ENCODE measurements around the gene PTPA. TPM values are rescaled to one million over a fixed set of nuclear protein-coding genes. Genes with fewer than 3 reads are reported as not detected.

PTPA gene
- total and polyA plus RNA-seq, 10 of the 15 experiments (the other 5 are each of a cell fraction or from before 2014, with no cell fraction given) = 1.6 to 111 (median 55.1) TPM

DNA sequence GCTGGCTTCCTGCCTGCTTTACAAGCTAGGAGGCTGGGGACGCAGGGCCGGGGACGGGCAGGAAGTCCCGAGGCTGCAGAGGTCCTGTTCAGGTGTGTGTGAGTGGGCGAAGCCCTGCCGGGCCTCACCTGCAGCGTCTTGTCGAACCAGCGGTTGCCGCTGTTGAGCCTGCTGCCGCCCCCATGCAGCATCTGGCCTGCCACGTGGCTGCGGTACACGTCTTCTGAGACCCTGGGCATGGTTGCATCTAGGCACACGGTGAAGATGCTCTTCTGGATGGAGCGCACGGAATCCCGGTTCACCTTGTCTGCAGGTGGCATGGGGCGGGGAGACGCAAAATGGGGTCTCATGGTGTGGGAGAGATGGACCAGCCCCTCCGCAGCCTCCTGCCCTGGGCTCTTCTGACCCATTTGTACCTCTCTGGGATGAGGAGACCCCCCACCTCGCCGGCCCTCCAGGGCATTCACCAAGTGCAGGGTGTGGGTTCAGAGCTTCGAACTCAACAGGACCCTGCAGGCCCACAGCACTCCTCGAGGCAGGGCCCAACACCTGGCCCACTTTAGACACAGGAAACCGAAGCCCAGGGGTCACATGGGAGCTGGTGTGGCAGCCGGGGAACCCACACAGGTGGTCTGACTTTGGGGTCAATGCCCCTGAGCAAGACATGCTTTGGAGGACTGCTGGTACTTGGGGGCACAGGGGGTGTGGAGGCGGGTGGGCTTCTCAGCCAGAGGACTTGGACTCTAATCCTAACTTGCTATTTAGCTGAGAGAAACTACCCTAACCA, 10.6 kb upstream of the PTPA start:
- Histone ChIP-seq H3K4me2 (ENCODE audit: control insufficient read depth, insufficient read depth) (no peak overlapping the region), H3K4me1 (ENCODE audit: control insufficient read depth, insufficient read depth, low read length) (no peaks in the 10 kb centered on the region), H3K27me3 (replicated peaks in 1 of 2; ENCODE audit: control insufficient read depth in 2 of 2, insufficient read depth in 2 of 2, low read length in 1 of 2) (no peaks in the 10 kb centered on the region), H3K79me2 (ENCODE audit: control insufficient read depth, insufficient read depth, low read length) (no peaks in the 10 kb centered on the region), H3K4me3 (no peak overlapping the region), H3K36me3 (ENCODE audit: control insufficient read depth in 2 of 2, insufficient read depth in 2 of 2, low read length in 1 of 2) (no peaks in the 10 kb centered on the region), H4K20me1 (ENCODE audit: control insufficient read depth, insufficient read depth) (no peaks in the 10 kb centered on the region), H3K9ac (ENCODE audit: control insufficient read depth, insufficient read depth, low read length) (no peak overlapping the region), H3K27ac (ENCODE audit: control insufficient read depth, insufficient read depth) (no peak overlapping the region), H2AFZ (ENCODE audit: control insufficient read depth, low read depth, low read length) (no peak overlapping the region), H3K9me3 (replicated peaks; ENCODE audit: control insufficient read depth, insufficient read depth, low read length) (no peaks in the 10 kb centered on the region)
- TF ChIP-seq WRNIP1 (IDR thresholded peaks at IDR 0.05; ENCODE audit: borderline replicate concordance, low read depth, low read length) (no peak), PAX8 (IDR thresholded peaks at IDR 0.05) (no peak), RFX5 (IDR thresholded peaks at IDR 0.05; ENCODE audit: low read depth, low read length) (no peak), MEF2A (IDR thresholded peaks at IDR 0.05; ENCODE audit: insufficient read depth, low read depth, low read length) (no peak), MTA2 (IDR thresholded peaks at IDR 0.05; ENCODE audit: low read depth) (no peak), RB1 (IDR thresholded peaks at IDR 0.05; ENCODE audit: borderline replicate concordance) (no peak), BACH1 (IDR thresholded peaks at IDR 0.05; ENCODE audit: borderline replicate concordance) (no peak), SMAD5 (IDR thresholded peaks at IDR 0.05; ENCODE audit: low read depth) (no peak)
- TF ChIP-seq, protein P1, sequence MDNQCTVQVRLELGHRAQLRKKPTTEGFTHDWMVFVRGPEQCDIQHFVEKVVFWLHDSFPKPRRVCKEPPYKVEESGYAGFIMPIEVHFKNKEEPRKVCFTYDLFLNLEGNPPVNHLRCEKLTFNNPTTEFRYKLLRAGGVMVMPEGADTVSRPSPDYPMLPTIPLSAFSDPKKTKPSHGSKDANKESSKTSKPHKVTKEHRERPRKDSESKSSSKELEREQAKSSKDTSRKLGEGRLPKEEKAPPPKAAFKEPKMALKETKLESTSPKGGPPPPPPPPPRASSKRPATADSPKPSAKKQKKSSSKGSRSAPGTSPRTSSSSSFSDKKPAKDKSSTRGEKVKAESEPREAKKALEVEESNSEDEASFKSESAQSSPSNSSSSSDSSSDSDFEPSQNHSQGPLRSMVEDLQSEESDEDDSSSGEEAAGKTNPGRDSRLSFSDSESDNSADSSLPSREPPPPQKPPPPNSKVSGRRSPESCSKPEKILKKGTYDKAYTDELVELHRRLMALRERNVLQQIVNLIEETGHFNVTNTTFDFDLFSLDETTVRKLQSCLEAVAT (IDR thresholded peaks at IDR 0.05) = no peak
- TF ChIP-seq, protein P2, sequence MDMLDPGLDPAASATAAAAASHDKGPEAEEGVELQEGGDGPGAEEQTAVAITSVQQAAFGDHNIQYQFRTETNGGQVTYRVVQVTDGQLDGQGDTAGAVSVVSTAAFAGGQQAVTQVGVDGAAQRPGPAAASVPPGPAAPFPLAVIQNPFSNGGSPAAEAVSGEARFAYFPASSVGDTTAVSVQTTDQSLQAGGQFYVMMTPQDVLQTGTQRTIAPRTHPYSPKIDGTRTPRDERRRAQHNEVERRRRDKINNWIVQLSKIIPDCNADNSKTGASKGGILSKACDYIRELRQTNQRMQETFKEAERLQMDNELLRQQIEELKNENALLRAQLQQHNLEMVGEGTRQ (IDR thresholded peaks at IDR 0.05; ENCODE audit: borderline replicate concordance, low read depth, low read length) = no peak
- TF ChIP-seq, protein P3, sequence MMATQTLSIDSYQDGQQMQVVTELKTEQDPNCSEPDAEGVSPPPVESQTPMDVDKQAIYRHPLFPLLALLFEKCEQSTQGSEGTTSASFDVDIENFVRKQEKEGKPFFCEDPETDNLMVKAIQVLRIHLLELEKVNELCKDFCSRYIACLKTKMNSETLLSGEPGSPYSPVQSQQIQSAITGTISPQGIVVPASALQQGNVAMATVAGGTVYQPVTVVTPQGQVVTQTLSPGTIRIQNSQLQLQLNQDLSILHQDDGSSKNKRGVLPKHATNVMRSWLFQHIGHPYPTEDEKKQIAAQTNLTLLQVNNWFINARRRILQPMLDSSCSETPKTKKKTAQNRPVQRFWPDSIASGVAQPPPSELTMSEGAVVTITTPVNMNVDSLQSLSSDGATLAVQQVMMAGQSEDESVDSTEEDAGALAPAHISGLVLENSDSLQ (IDR thresholded peaks at IDR 0.05) = no peak
- intact Hi-C loops (cut with micrococcal nuclease; ENCODE audit: unreplicated experiment) = no loop called here
- FAIRE-seq (no peak), DNase-seq (ENCODE audit: low read depth, low spot score) (no peak), ATAC-seq (no peak)
- no TSS peak for BruUV-seq (replicated peaks)
- CTCF ChIA-PET = no interaction called here
- in situ Hi-C loops (cut with MboI) = no loop called here
- 60% methylated on average over 28 of the region's 28 CpGs for WGBS (ENCODE audit: insufficient coverage, insufficient replicate concordance, low lambda C conversion rate, missing lambda C conversion rate)
- RAD21 ChIA-PET (ENCODE audit: unreplicated experiment) = no interaction called here
- POLR2A ChIA-PET = no interaction called here
- SMC1A ChIA-PET (ENCODE audit: uncharacterized antibody, unreplicated experiment) = no interaction called here
